AG10803 (cell line): ENCODE results near the gene ABHD10.

Experiments
- DNase-seq: peaks from one replicate; pipeline ENCODE4 v3.0.0; 2010; ENCODE audit warnings: low read depth
- H3K4me3 ChIP-seq: 2 replicates; pipeline ENCODE4 v1.5.1; 2011; ENCODE audit warnings: mild to moderate bottlenecking, low read length, control low read depth
- CTCF ChIP-seq: conservative IDR thresholded peaks from 2 replicates; pipeline ENCODE4 v1.5.1; 2011; ENCODE audit warnings: mild to moderate bottlenecking, low read length, control low read depth, inconsistent platforms

Gene ABHD10

GRCh38 chr3:111970376-111970775, 8.4 kb upstream of the ABHD10 start:
- TF ChIP-seq CTCF, result no peak
- no peak overlapping the region for H3K4me3 ChIP-seq
- no peak for DNase-seq

- H3K4me3 ChIP-seq, result no peak overlapping the region
- TF ChIP-seq CTCF, result no peak
- no peak for DNase-seq
Measured at GRCh38 chr3:111971533-111972130, 7.2 kb upstream of the ABHD10 start.

- H3K4me3 ChIP-seq, result no peak overlapping the region
- DNase-seq, result no peak
- TF ChIP-seq CTCF, result no peak
Measured at GRCh38 chr3:111972891-111973290, 5.9 kb upstream of the ABHD10 start.

GRCh38 chr3:111975131-111975530, 3.7 kb upstream of the ABHD10 start:
- TF ChIP-seq CTCF, result no peak
- no peak for DNase-seq
- H3K4me3 ChIP-seq, result no peak overlapping the region

- DNase-seq, result no peak
- no peak overlapping the region for H3K4me3 ChIP-seq
- no peak for TF ChIP-seq CTCF
Measured at GRCh38 chr3:111976254-111976653, 2.6 kb upstream of the ABHD10 start.

- no peak for TF ChIP-seq CTCF
- DNase-seq, result no peak
Measured at GRCh38 chr3:111979434-111980038, 710 bp downstream of the ABHD10 start.

GRCh38 chr3:111980716-111981456, 2.1 kb downstream of the ABHD10 start:
- no peak for DNase-seq
- no peak overlapping the region for H3K4me3 ChIP-seq

More at GRCh38 chr3:111979434-111980038, 710 bp downstream of the ABHD10 start:
- peak overlapping the region; percentile 85 for H3K4me3 ChIP-seq

More at GRCh38 chr3:111980716-111981456, 2.1 kb downstream of the ABHD10 start:
- no peak for TF ChIP-seq CTCF
